PC-9 (cell line): ENCODE data around the gene MCCD1. TPM values are rescaled to one million over a fixed set of nuclear protein-coding genes. Genes with fewer than 3 reads are reported as not detected.

Experiments
- BruUV-seq: library from RNA; stranded (reverse); fragments of 400-500 nt; replicated peaks from 2 replicates; lab custom pipeline; 2021; lab: Mats Ljungman, UMichigan
- CTCF ChIA-PET: fragments of 300-600 bp; sonication (Branson Sonifier 250); formaldehyde crosslinking; loops from one replicate; lab custom pipeline; 2022; ENCODE audit warnings: antibody characterized with exemption; lab: Charles Lee
- POLR2A ChIA-PET: fragments of 300-600 bp; sonication (Branson Sonifier 250); formaldehyde crosslinking; loops from one replicate; lab custom pipeline; 2022; ENCODE audit warnings: antibody characterized with exemption; ENCODE audit not compliant: unreplicated experiment; lab: Charles Lee
- DNase-seq, 2 experiments: peaks; one replicate each; pipeline versions ENCODE4 v3.0.0 to v3.0.0-alpha.2; 2015 to 2022; ENCODE audit warnings: mixed read lengths in 1 of 2
- H2AFZ ChIP-seq: fragments of 200-600 bp; sonication (generic); 2 replicates; pipeline ENCODE4 v1.8.1; 2017; ENCODE audit warnings: antibody characterized with exemption
- H3F3A ChIP-seq: fragments of 200-600 bp; sonication (generic); 2 replicates; pipeline ENCODE4 v1.8.1; 2017; ENCODE audit warnings: antibody characterized with exemption, mild to moderate bottlenecking, low read depth; ENCODE audit not compliant: insufficient read depth
- H3K27ac ChIP-seq: fragments of 200-600 bp; sonication (generic); 2 replicates; pipeline ENCODE4 v1.6.1; 2016; ENCODE audit warnings: mixed run types
- H3K27me3 ChIP-seq: fragments of 200-600 bp; sonication (generic); 2 replicates; pipeline ENCODE4 v1.6.1; 2016; ENCODE audit warnings: low read depth, mixed run types; ENCODE audit not compliant: insufficient read depth
- H3K36me3 ChIP-seq: fragments of 200-600 bp; sonication (generic); 2 replicates; pipeline ENCODE4 v1.6.1; 2016; ENCODE audit warnings: low read depth, mixed run types
- H3K4me1 ChIP-seq: fragments of 200-600 bp; sonication (generic); replicated peaks from 2 replicates; pipeline ENCODE4 v1.6.1; 2016; ENCODE audit warnings: mixed run types; ENCODE audit not compliant: insufficient read depth
- H3K4me2 ChIP-seq: fragments of 200-600 bp; sonication (generic); 2 replicates; pipeline ENCODE4 v1.6.1; 2017; ENCODE audit warnings: mixed run types
- H3K4me3 ChIP-seq: fragments of 200-600 bp; sonication (generic); 2 replicates; pipeline ENCODE4 v1.6.1; 2016; ENCODE audit warnings: mixed run types
- H3K79me2 ChIP-seq: fragments of 200-600 bp; sonication (generic); 2 replicates; pipeline ENCODE4 v1.6.1; 2017; ENCODE audit warnings: low read depth, mixed run types
- H3K9me2 ChIP-seq: fragments of 200-600 bp; sonication (generic); 2 replicates; pipeline ENCODE4 v1.8.1; 2017; ENCODE audit warnings: mild to moderate bottlenecking; ENCODE audit not compliant: insufficient read depth
- H3K9me3 ChIP-seq: fragments of 200-600 bp; sonication (generic); 2 replicates; pipeline ENCODE4 v1.8.1; 2016; ENCODE audit warnings: low read depth; ENCODE audit not compliant: insufficient read depth
- H4K20me1 ChIP-seq: fragments of 200-600 bp; sonication (generic); 2 replicates; pipeline ENCODE4 v1.8.1; 2017; ENCODE audit not compliant: insufficient read depth
- EZH2 ChIP-seq: fragments of 200-600 bp; sonication (generic); IDR thresholded peaks from 2 replicates; pipeline ENCODE4 v1.8.0; 2017; ENCODE audit warnings: antibody characterized with exemption, low read depth
- intact Hi-C: fragments of 100-400 bp; cut with micrococcal nuclease; formaldehyde crosslinking; loops from one replicate; pipeline ENCODE4 v1.10.0; 2022; ENCODE audit not compliant: unreplicated experiment
- total RNA-seq: library from RNA; stranded (reverse); gene quantifications from 2 replicates; pipeline ENCODE4 v1.2.3, GENCODE V29; 2021
- TF ChIP-seq, protein P1 (sequence below): fragments of 200-600 bp; sonication (generic); conservative IDR thresholded peaks from 2 replicates; pipeline ENCODE4 v1.6.1; 2017; ENCODE audit warnings: mixed run types, antibody characterized with exemption, mild to moderate bottlenecking, moderate library complexity

Gene MCCD1
- total RNA-seq, 1 experiment from 2014 or later = not detected

DNA sequence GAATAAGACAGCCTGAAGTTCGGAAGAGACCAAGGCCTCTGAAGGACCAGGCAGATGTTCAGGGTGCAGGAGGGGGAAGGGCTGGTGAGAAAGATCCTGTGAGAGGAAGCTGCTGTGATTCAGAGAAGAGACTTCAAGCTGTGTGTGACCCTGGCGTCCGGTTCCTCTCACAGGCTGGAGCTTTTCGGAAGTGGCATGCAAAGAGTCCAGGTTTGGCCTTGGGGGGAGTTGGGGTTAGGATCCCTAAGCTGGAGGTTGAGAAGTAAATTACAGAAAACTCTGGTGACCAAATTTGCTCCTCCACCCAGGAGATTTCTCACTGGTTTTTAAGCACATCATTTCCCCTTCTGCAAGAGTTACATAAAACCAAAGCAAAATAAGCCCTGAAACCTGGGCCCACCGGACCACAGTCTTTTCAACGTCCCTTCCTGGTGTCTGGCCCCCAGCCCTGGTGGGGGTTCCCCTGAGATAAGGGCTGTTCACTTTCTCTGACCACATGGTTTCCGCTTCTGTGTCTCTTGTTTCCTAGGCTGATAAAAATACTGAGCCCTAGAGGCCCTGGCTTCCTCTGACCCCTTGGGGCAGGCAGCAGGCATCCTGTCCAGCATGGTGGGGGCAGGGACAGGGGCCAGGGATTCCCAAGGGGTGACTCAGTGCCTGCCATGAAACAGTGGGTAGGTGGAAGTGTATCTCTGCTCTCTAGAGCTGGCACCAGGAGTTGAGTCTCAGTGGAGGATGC lies 31.4 kb downstream of the MCCD1 start:
- H4K20me1 ChIP-seq = no peaks in the 10 kb centered on the region
- no peaks in the 10 kb centered on the region for H3K9me2 ChIP-seq
- no peaks in the 10 kb centered on the region for H3K36me3 ChIP-seq
- peaks cover 9% of the 10 kb centered on the region; the same call in 1 of the 2 replicates for H3F3A ChIP-seq
- no peak for TF ChIP-seq EZH2
- TF ChIP-seq, protein P1, sequence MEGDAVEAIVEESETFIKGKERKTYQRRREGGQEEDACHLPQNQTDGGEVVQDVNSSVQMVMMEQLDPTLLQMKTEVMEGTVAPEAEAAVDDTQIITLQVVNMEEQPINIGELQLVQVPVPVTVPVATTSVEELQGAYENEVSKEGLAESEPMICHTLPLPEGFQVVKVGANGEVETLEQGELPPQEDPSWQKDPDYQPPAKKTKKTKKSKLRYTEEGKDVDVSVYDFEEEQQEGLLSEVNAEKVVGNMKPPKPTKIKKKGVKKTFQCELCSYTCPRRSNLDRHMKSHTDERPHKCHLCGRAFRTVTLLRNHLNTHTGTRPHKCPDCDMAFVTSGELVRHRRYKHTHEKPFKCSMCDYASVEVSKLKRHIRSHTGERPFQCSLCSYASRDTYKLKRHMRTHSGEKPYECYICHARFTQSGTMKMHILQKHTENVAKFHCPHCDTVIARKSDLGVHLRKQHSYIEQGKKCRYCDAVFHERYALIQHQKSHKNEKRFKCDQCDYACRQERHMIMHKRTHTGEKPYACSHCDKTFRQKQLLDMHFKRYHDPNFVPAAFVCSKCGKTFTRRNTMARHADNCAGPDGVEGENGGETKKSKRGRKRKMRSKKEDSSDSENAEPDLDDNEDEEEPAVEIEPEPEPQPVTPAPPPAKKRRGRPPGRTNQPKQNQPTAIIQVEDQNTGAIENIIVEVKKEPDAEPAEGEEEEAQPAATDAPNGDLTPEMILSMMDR = no peak
- H3K4me1 ChIP-seq = peaks cover 15% of the 10 kb centered on the region
- no peak overlapping the region for H3K4me3 ChIP-seq
- H3K27me3 ChIP-seq = no peaks in the 10 kb centered on the region
- ChIA-PET POLR2A (interaction anchor here (0.5 to 0.6 kb wide), 4 partner anchors 61 to 1753 kb away, joined by 7 to 16 read pairs (median 12); partner anchors contain the start of gene PRRC2A), CTCF (no interaction called here)
- peak overlapping the region; percentile 42 for H3K4me2 ChIP-seq
- intact Hi-C loops = loop anchor here (1.0 kb wide), 1 partner anchor 21 kb away; no protein-coding TSS in a partner anchor
- H2AFZ ChIP-seq = no peak overlapping the region
- no peaks in the 10 kb centered on the region for H3K79me2 ChIP-seq
- H3K27ac ChIP-seq = peak overlapping the region; percentile 33; the same call in 1 of the 2 replicates
- peak; percentile 60 to 83 for DNase-seq
- H3K9me3 ChIP-seq = no peaks in the 10 kb centered on the region
- BruUV-seq = no TSS peak

DNA sequence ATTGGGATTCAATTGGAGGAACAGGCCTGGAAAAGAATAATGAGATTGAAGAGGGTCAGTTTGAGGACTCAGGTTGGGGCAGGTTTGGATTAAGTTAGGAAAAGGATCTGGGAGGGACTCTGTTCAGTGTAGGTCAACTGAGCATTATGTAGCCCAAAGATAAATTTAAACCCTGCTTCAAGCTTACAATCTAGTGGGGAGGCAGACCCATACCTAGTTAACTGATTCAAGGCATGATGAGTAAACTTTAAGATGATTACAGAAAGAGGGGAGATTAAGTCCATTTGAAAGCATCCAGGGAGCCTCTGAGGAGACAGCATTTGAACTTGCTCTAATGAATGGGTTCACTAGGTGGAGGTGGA lies 31.9 kb downstream of the MCCD1 start:
- ChIA-PET CTCF (no interaction called here), POLR2A (interaction anchor here (0.5 to 0.6 kb wide), 3 partner anchors 60 to 1753 kb away, joined by 9 to 16 read pairs (median 14); partner anchors contain the start of gene PRRC2A)
- Histone ChIP-seq H3K27me3 (no peaks in the 10 kb centered on the region), H3K9me3 (no peaks in the 10 kb centered on the region), H2AFZ (no peak overlapping the region), H3F3A (peaks cover 9% of the 10 kb centered on the region; the same call in 1 of the 2 replicates), H3K9me2 (no peaks in the 10 kb centered on the region), H3K4me2 (peak overlapping the region; percentile 42; the same call in 1 of the 2 replicates), H3K27ac (0 out of 2 replicates have a peak overlapping the region, but pooled peaks have one; percentile 33), H3K4me1 (peaks cover 15% of the 10 kb centered on the region), H4K20me1 (no peaks in the 10 kb centered on the region), H3K36me3 (no peaks in the 10 kb centered on the region), H3K79me2 (no peaks in the 10 kb centered on the region), H3K4me3 (no peak overlapping the region)
- no peak for TF ChIP-seq EZH2
- TF ChIP-seq, protein P1 = no peak
- no peak for DNase-seq
- intact Hi-C loops = loop anchor here (1.0 kb wide), 1 partner anchor 21 kb away; no protein-coding TSS in a partner anchor
- BruUV-seq = no TSS peak

DNA sequence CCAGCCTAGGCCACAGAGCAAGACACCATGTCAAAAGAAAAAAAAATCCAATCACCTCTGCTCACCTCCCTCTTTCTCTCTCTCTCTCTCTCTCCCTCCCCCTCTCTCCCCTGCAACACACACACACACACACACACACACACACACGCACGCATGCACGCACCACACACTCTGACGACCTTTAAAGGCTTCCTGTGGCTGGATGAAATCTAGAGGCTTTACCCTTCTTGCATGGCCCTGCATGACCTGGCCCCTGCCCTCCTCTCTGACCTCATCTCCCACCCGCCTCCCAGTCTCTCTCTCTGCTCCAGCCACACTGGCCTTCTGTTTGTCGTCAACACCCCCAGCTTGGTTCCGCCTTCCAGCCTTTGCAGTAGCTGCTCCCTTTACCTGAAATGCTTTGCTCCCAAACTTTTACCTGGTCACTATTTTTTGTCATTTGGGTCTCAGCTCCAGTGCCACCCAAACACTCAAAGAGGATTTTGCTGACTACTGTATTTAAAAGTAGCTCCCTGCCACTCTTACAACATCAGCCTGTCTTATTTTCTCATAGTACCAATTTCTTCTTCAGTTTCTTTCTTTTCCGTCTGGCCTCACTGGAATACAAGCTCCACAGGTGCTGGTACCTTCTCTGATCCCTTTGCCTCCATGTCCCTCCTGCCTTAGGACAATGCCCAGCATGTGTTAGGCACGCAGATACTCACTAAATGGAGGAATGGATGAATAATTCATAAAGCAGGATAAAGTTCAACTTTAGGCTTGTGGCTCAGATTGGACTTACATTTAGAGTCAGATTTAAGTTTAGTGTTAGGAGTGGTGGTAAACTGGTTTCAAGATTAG lies 39.0 kb downstream of the MCCD1 start:
- H3K4me1 ChIP-seq = no peaks in the 10 kb centered on the region
- no TSS peak for BruUV-seq
- DNase-seq = no peak
- no peaks in the 10 kb centered on the region for H3F3A ChIP-seq
- H2AFZ ChIP-seq = no peak overlapping the region
- ChIA-PET CTCF (no interaction called here), POLR2A (interaction anchor here (0.6 kb wide), 1 partner anchor 260 kb away, joined by 3 read pairs; no protein-coding TSS in a partner anchor)
- no peaks in the 10 kb centered on the region for H3K27me3 ChIP-seq
- H3K79me2 ChIP-seq = no peaks in the 10 kb centered on the region
- H3K27ac ChIP-seq = no peak overlapping the region
- H3K9me3 ChIP-seq = no peaks in the 10 kb centered on the region
- H4K20me1 ChIP-seq = no peaks in the 10 kb centered on the region
- no peaks in the 10 kb centered on the region for H3K36me3 ChIP-seq
- no peaks in the 10 kb centered on the region for H3K9me2 ChIP-seq
- no peak overlapping the region for H3K4me2 ChIP-seq
- no peak overlapping the region for H3K4me3 ChIP-seq
- TF ChIP-seq, protein P1 = no peak
- no peak for TF ChIP-seq EZH2
- intact Hi-C loops = no loop called here
